GM12878 (cell line): Measurements from ENCODE around the gene POLE3. TPM values are rescaled to one million over a fixed set of nuclear protein-coding genes. Genes with fewer than 3 reads are reported as not detected.

Experiments
- ATAC-seq: fragments of 200-7000 bp; cut with Tn5 transposase; 3 replicates; pipeline ENCODE4 v1.9.1; 2020; ENCODE audit warnings: mild to moderate bottlenecking, moderate library complexity
- BruUV-seq: library from RNA; stranded (reverse); fragments of 400-500 nt; replicated peaks from 2 replicates; lab custom pipeline; 2021; lab: Mats Ljungman, UMichigan
- CTCF ChIA-PET: fragments of 300-600 bp; sonication (Branson Sonifier 250); formaldehyde crosslinking; extraction: SDS; loops from one replicate; lab custom pipeline; 2021; ENCODE audit warnings: inconsistent platforms; lab: Yijun Ruan, JAX
- POLR2A ChIA-PET: fragments of 350-600 bp; formaldehyde crosslinking; extraction: SDS; loops from one replicate; lab custom pipeline; 2021; ENCODE audit warnings: inconsistent platforms; lab: Charles Lee
- RAD21 ChIA-PET: fragments of 300-600 bp; sonication (Branson Sonifier 250); formaldehyde crosslinking; loops from one replicate; lab custom pipeline; 2023; ENCODE audit warnings: antibody characterized with exemption; ENCODE audit not compliant: unreplicated experiment; lab: Charles Lee
- SMC1A ChIA-PET: fragments of 300-600 bp; sonication (Branson Sonifier 250); formaldehyde crosslinking; loops from one replicate; lab custom pipeline; 2023; ENCODE audit not compliant: unreplicated experiment, uncharacterized antibody; lab: Charles Lee
- DNase-seq: peaks from one replicate; pipeline ENCODE4 v3.0.0-alpha.2; 2011; ENCODE audit warnings: low read depth, low spot score
- FAIRE-seq: peaks from 3 replicates; lab custom pipeline; 2011; peaks lifted over from hg19 to GRCh38; lab: Jason Lieb, UNC
- H2AFZ ChIP-seq: 2 replicates; pipeline ENCODE4 v1.6.0; 2011; ENCODE audit warnings: low read depth, low read length, control low read depth; ENCODE audit not compliant: control insufficient read depth
- H3K27ac ChIP-seq: 2 replicates; pipeline ENCODE4 v1.5.1; 2011; ENCODE audit warnings: control low read depth; ENCODE audit not compliant: control insufficient read depth, insufficient read depth
- H3K27me3 ChIP-seq, 2 experiments: replicated peaks in 1 of 2; 2 replicates each; pipeline versions ENCODE4 v1.6.0 to v1.6.1; 2011; ENCODE audit warnings: low read length in 1 of 2; ENCODE audit not compliant: control insufficient read depth in 2 of 2, insufficient read depth in 2 of 2
- H3K36me3 ChIP-seq, 2 experiments: 2 replicates each; pipeline ENCODE4 v1.5.1; 2011; ENCODE audit warnings: low read length in 1 of 2; ENCODE audit not compliant: control insufficient read depth in 2 of 2, insufficient read depth in 2 of 2
- H3K4me1 ChIP-seq: 2 replicates; pipeline ENCODE4 v1.6.1; 2011; ENCODE audit warnings: mild to moderate bottlenecking, low read length, moderate library complexity, mixed read lengths; ENCODE audit not compliant: control insufficient read depth, insufficient read depth
- H3K4me2 ChIP-seq: 2 replicates; pipeline ENCODE4 v1.6.0; 2011; ENCODE audit warnings: control low read depth; ENCODE audit not compliant: control insufficient read depth, insufficient read depth
- H3K4me3 ChIP-seq: fragments of 200-600 bp; sonication (generic); 2 replicates; pipeline ENCODE4 v1.5.1; 2016
- H3K79me2 ChIP-seq: 2 replicates; pipeline ENCODE4 v1.6.0; 2011; ENCODE audit warnings: low read length; ENCODE audit not compliant: control insufficient read depth, insufficient read depth
- H3K9ac ChIP-seq: 2 replicates; pipeline ENCODE4 v1.8.0; 2011; ENCODE audit warnings: low read length, control low read depth, mixed read lengths; ENCODE audit not compliant: control insufficient read depth, insufficient read depth
- H3K9me3 ChIP-seq: replicated peaks from 3 replicates; pipeline ENCODE4 v1.5.1; 2011; ENCODE audit warnings: mild to moderate bottlenecking, low read length; ENCODE audit not compliant: control insufficient read depth, insufficient read depth
- H4K20me1 ChIP-seq: 2 replicates; pipeline ENCODE4 v1.6.0; 2011; ENCODE audit not compliant: control insufficient read depth, insufficient read depth
- CTCF ChIP-seq, 3 experiments: IDR thresholded peaks in 2 of 3; conservative IDR thresholded peaks in 1 of 3; 2 replicates each; pipeline ENCODE4 v1.5.1; 2011; ENCODE audit warnings: low read depth in 3 of 3, low read length in 3 of 3, mild to moderate bottlenecking in 3 of 3, control low read depth in 2 of 3, moderate library complexity in 2 of 3, inconsistent platforms in 1 of 3, mixed read lengths in 1 of 3; ENCODE audit not compliant: control insufficient read depth in 2 of 3, insufficient read depth in 1 of 3; ENCODE audit errors: extremely low read depth in 1 of 3
- EED ChIP-seq: sonication (generic); IDR thresholded peaks from 2 replicates; pipeline ENCODE4 v1.6.1; 2016; ENCODE audit warnings: antibody characterized with exemption, low read depth
- FOXK2 ChIP-seq: fragments of 450-650 bp; IDR thresholded peaks from 2 replicates; pipeline ENCODE4 v1.6.1; 2017; ENCODE audit warnings: mild to moderate bottlenecking, moderate library complexity
- NBN ChIP-seq: fragments of 450-650 bp; IDR thresholded peaks from 2 replicates; pipeline ENCODE4 v1.6.1; 2016
- PML ChIP-seq: IDR thresholded peaks from 2 replicates; pipeline ENCODE4 v1.6.1; 2012; ENCODE audit warnings: low read length, inconsistent platforms
- SP1 ChIP-seq: IDR thresholded peaks from one replicate; pipeline ENCODE4 v1.6.1; 2011; ENCODE audit warnings: low read depth, low read length
- TCF7 ChIP-seq: IDR thresholded peaks from 2 replicates; pipeline ENCODE4 v1.6.1; 2014; ENCODE audit warnings: antibody characterized with exemption, borderline replicate concordance
- WGBS: methylation state at CpG from one replicate; pipeline ENCODE4 v1.1.6; 2016; ENCODE audit warnings: low lambda C conversion rate; ENCODE audit not compliant: insufficient replicate concordance, insufficient coverage; ENCODE audit errors: missing lambda C conversion rate; 5-methylcytosine and 5-hydroxymethylcytosine counted together
- in situ Hi-C: fragments of 300-500 bp; cut with MboI; formaldehyde crosslinking; loops from 9 replicates; pipeline ENCODE4 v1.14.3; 2018; ENCODE audit warnings: mixed read lengths
- intact Hi-C: fragments of 100-400 bp; cut with micrococcal nuclease; formaldehyde crosslinking; loops from one replicate; pipeline ENCODE4 v1.14.2; 2022; ENCODE audit not compliant: unreplicated experiment
- polyA plus RNA-seq, 11 experiments: library from polyadenylated mRNA; depleted of rRNA in 4 of 11; unstranded in 6 of 11; stranded (reverse) in 5 of 11; fragments of >200 nt; fragmentation: Nextera tagmentation in 4 of 11; fragmentation: Illumina TruSeq in 1 of 11; extraction: Ambion mirVana in 4 of 11; extraction: Trizol in 1 of 11; gene quantifications; 1 replicate in 1 of 11; 2 replicates in 10 of 11; pipeline versions ENCODE4 v1.2.1 to v1.2.3, GENCODE V29; 2011 to 2016; ENCODE audit warnings: inconsistent platforms in 2 of 11, missing spikeins in 2 of 11, low read depth in 1 of 11
- total RNA-seq, 4 experiments: library from RNA; depleted of rRNA in 3 of 4; stranded (reverse); fragments of >200 nt in 3 of 4; fragmentation: Illumina TruSeq in 1 of 4; extraction: Trizol in 1 of 4; gene quantifications; 2 replicates each; pipeline versions ENCODE4 v1.2.1 to v1.2.3, GENCODE V29; 2013 to 2021
- TF ChIP-seq, protein P1 (sequence below): IDR thresholded peaks from 2 replicates; pipeline ENCODE4 v1.6.1; 2012; ENCODE audit warnings: mild to moderate bottlenecking, low read depth, low read length

The POLE3 gene
- total and polyA plus RNA-seq, 10 of the 15 experiments (the other 5 are each of a cell fraction or from before 2014, with no cell fraction given) = 40.8 to 116 (median 80.2) TPM

DNA sequence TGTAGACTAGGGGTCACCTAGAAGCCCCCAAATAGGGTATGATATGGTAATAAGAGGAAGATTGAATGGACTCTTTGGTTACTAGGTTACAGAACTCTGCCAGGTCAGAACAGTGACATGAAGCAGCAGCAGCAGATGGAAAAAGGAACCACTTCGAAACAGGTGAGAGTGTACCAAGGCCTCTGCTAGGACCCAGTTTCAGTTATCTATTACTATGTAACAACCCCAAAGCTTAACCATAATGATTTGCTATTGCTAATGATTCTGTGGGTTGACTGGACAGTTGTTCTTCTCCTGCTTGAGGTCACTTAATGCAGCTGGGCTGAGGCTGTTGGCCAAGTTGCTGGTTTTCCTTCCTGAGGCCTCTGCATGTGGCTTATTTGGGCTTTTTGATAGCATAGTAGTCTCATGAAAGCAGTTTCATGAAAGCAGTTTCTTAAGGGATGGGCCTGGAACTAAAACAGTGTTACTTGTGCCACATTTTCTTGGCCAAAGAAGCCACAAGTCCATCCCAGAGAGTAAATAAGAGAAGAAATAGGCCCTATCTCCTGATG lies 17.7 kb upstream of the POLE3 start:
- BruUV-seq = no TSS peak
- FAIRE-seq (no peak), ATAC-seq (no peak; the same call in 2 of the 3 replicates), DNase-seq (no peak)
- in situ Hi-C loops (no loop called here), intact Hi-C loops (no loop called here)
- H3K27me3 ChIP-seq = no peaks in the 10 kb centered on the region
- SMC1A ChIA-PET = no interaction called here
- RAD21 ChIA-PET = no interaction called here
- no peaks in the 10 kb centered on the region for H4K20me1 ChIP-seq
- no peaks in the 10 kb centered on the region for H3K79me2 ChIP-seq
- H3K27ac ChIP-seq = no peak overlapping the region
- H3K9ac ChIP-seq = no peak overlapping the region
- H3K4me1 ChIP-seq = no peaks in the 10 kb centered on the region
- POLR2A ChIA-PET = no interaction called here
- no peaks in the 10 kb centered on the region for H3K9me3 ChIP-seq
- no peak overlapping the region for H3K4me2 ChIP-seq
- no peak overlapping the region for H3K4me3 ChIP-seq
- TF ChIP-seq PML (no peak), SP1 (no peak), FOXK2 (no peak), NBN (no peak), TCF7 (no peak), EED (no peak), CTCF (IDR thresholded peaks at IDR 0.05 in 2 of 3, conservative IDR thresholded peaks at IDR 0.05 in 1 of 3; ENCODE audit: control insufficient read depth in 2 of 3, extremely low read depth in 1 of 3, insufficient read depth in 1 of 3, low read depth in 3 of 3, low read length in 3 of 3) (no peak)
- TF ChIP-seq, protein P1, sequence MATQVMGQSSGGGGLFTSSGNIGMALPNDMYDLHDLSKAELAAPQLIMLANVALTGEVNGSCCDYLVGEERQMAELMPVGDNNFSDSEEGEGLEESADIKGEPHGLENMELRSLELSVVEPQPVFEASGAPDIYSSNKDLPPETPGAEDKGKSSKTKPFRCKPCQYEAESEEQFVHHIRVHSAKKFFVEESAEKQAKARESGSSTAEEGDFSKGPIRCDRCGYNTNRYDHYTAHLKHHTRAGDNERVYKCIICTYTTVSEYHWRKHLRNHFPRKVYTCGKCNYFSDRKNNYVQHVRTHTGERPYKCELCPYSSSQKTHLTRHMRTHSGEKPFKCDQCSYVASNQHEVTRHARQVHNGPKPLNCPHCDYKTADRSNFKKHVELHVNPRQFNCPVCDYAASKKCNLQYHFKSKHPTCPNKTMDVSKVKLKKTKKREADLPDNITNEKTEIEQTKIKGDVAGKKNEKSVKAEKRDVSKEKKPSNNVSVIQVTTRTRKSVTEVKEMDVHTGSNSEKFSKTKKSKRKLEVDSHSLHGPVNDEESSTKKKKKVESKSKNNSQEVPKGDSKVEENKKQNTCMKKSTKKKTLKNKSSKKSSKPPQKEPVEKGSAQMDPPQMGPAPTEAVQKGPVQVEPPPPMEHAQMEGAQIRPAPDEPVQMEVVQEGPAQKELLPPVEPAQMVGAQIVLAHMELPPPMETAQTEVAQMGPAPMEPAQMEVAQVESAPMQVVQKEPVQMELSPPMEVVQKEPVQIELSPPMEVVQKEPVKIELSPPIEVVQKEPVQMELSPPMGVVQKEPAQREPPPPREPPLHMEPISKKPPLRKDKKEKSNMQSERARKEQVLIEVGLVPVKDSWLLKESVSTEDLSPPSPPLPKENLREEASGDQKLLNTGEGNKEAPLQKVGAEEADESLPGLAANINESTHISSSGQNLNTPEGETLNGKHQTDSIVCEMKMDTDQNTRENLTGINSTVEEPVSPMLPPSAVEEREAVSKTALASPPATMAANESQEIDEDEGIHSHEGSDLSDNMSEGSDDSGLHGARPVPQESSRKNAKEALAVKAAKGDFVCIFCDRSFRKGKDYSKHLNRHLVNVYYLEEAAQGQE = no peak
- H3K36me3 ChIP-seq = no peaks in the 10 kb centered on the region
- CTCF ChIA-PET = no interaction called here
- WGBS = 53% methylated on average over 1 of the region's 1 CpG
- no peak overlapping the region for H2AFZ ChIP-seq
